Measurements from ENCODE around the gene MYB.

MYB gene

DNA sequence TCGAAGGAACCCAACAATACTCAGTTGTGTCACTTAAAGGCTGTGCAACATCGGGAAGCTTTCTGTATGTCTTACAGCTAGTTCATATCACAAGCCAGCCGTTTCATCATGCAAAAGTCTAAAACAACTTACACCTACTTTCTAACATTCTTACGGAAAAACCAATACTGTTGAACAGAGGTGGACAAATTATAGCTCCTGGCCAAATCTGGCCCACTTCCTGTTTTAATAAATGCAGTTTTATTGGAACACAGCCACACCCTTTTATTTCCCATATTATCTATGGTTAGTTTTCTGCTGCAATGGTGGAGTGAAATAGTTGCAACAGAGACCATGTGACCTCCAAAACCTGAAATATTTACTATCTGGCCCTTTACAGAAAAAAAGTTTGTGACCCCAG lies 46.6 kb downstream of the MYB start:
- H3K4me3 ChIP-seq (ENCODE audit: low read length), result no peak overlapping the region
- H3K9ac ChIP-seq (ENCODE audit: low read depth, low read length), result no peak overlapping the region
- no peaks in the 10 kb centered on the region for H3K27me3 ChIP-seq (ENCODE audit: insufficient read depth, low read length)
- H3K9me3 ChIP-seq (ENCODE audit: insufficient read depth, low read depth, low read length), result no peaks in the 10 kb centered on the region
- no peaks in the 10 kb centered on the region for H3K36me3 ChIP-seq (ENCODE audit: insufficient read depth, low read depth, low read length)
- H3K27ac ChIP-seq (ENCODE audit: low read length), result no peak overlapping the region
- H3K4me1 ChIP-seq (ENCODE audit: insufficient read depth, low read length), result no peaks in the 10 kb centered on the region

DNA sequence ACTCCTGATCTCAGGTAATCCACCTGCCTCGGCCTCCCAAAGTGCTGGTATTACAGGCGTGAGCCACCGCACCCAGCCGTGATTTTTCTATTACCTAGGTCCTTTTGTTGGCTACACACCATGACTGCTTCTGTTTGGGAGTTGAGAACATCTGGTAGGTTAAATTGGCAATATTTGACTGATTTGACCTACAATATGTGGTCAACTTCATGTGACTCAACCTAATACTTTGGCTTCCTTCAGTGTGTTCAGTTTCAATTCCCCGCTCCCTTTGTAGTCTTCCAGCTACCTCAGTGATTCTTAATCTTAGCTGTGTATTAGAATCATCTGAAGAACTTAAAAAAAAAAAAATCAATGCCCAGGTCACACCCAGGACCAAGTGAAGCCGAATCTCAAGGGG lies 47.4 kb downstream of the MYB start:
- H3K9me3 ChIP-seq (ENCODE audit: insufficient read depth, low read depth, low read length), result no peaks in the 10 kb centered on the region
- no peak overlapping the region for H3K4me3 ChIP-seq (ENCODE audit: low read length)
- no peaks in the 10 kb centered on the region for H3K27me3 ChIP-seq (ENCODE audit: insufficient read depth, low read length)
- H3K4me1 ChIP-seq (ENCODE audit: insufficient read depth, low read length), result no peaks in the 10 kb centered on the region
- no peak overlapping the region for H3K27ac ChIP-seq (ENCODE audit: low read length)
- no peaks in the 10 kb centered on the region for H3K36me3 ChIP-seq (ENCODE audit: insufficient read depth, low read depth, low read length)
- no peak overlapping the region for H3K9ac ChIP-seq (ENCODE audit: low read depth, low read length)

DNA sequence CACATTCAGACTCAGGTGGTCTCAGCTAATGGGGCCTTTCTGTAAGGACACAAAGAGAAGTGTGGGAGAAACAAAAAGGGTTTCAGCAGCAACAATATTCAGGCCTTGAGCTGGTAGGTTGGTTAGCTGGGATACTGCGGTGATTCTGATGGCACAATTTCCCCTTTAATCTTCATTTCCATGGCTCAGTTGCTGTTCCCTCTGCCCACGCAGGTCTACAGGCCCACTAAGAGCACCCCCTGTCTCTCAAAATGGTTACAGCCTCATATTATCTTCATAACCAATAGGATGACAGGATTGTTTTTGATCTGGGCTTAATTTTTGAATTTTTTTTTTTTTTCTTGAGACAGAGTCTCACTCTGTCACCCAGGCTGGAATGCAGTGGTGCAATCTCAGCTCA lies 48.9 kb downstream of the MYB start:
- no peak overlapping the region for H3K4me3 ChIP-seq (ENCODE audit: low read length)
- H3K9ac ChIP-seq (ENCODE audit: low read depth, low read length), result no peak overlapping the region
- H3K27ac ChIP-seq (ENCODE audit: low read length), result no peak overlapping the region
- H3K36me3 ChIP-seq (ENCODE audit: insufficient read depth, low read depth, low read length), result no peaks in the 10 kb centered on the region
- H3K4me1 ChIP-seq (ENCODE audit: insufficient read depth, low read length), result no peaks in the 10 kb centered on the region
- H3K27me3 ChIP-seq (ENCODE audit: insufficient read depth, low read length), result no peaks in the 10 kb centered on the region
- H3K9me3 ChIP-seq (ENCODE audit: insufficient read depth, low read depth, low read length), result no peaks in the 10 kb centered on the region

DNA sequence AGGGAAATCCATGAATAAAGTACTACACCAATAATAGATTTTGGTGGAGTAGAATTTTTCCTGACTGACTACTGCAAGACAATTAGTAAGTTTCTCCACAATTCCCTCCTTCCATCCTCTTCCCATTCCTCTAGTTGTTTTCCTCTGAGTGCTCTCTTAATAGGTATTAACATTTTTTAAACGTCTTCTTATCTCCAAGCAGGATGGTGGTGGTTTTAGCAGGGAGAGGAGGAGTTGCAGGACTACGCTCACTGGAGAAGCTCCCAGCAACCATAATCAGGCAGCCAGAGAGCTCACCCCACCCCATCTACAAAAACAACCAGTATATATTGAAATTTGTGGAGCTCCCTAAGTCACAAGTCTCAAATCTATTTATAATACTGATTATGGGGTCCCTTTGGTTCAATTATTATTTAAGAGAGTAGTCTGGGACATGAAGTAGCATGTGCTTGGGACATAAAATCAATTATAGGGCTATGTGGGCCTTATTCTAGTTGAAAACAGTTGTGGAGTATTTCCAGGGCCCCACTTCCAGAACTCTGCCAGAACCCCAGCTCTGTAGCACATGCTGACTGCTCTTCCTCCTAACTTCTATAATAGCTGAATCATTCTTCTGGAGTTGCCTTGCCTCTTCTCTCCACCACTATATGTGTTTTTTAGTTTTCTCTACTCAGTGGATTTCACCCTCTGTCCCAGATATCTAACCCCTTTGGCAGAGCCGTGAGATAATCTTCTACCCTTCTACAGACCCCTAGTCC lies 49.8 kb downstream of the MYB start:
- no peaks in the 10 kb centered on the region for H3K4me1 ChIP-seq (ENCODE audit: insufficient read depth, low read length)
- no peak overlapping the region for H3K27ac ChIP-seq (ENCODE audit: low read length)
- no peaks in the 10 kb centered on the region for H3K9me3 ChIP-seq (ENCODE audit: insufficient read depth, low read depth, low read length)
- no peaks in the 10 kb centered on the region for H3K27me3 ChIP-seq (ENCODE audit: insufficient read depth, low read length)
- no peak overlapping the region for H3K9ac ChIP-seq (ENCODE audit: low read depth, low read length)
- H3K36me3 ChIP-seq (ENCODE audit: insufficient read depth, low read depth, low read length), result no peaks in the 10 kb centered on the region
- no peak overlapping the region for H3K4me3 ChIP-seq (ENCODE audit: low read length)

DNA sequence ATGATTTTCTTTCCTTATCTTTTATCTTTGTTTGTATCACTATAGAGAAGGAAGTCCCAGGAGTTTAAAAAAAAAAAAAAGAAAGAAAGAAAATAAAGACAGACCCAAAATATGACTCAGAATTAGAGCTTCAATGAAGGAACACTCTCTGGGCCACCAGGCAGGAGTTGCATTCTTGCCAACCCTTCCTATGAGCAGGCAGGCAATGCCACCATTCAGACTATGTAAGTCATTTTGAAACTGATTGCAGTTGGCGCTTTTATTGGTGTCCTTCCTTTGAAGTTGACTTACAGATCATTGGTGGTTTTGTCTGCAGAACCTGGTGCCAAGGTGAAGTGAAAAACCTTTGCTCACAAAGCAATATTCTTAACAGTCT lies 50.3 kb downstream of the MYB start:
- Histone ChIP-seq H3K36me3 (ENCODE audit: insufficient read depth, low read depth, low read length) (no peaks in the 10 kb centered on the region), H3K9ac (ENCODE audit: low read depth, low read length) (no peak overlapping the region), H3K27me3 (ENCODE audit: insufficient read depth, low read length) (no peaks in the 10 kb centered on the region), H3K4me1 (ENCODE audit: insufficient read depth, low read length) (no peaks in the 10 kb centered on the region), H3K27ac (ENCODE audit: low read length) (no peak overlapping the region), H3K9me3 (ENCODE audit: insufficient read depth, low read depth, low read length) (no peaks in the 10 kb centered on the region), H3K4me3 (ENCODE audit: low read length) (no peak overlapping the region)

DNA sequence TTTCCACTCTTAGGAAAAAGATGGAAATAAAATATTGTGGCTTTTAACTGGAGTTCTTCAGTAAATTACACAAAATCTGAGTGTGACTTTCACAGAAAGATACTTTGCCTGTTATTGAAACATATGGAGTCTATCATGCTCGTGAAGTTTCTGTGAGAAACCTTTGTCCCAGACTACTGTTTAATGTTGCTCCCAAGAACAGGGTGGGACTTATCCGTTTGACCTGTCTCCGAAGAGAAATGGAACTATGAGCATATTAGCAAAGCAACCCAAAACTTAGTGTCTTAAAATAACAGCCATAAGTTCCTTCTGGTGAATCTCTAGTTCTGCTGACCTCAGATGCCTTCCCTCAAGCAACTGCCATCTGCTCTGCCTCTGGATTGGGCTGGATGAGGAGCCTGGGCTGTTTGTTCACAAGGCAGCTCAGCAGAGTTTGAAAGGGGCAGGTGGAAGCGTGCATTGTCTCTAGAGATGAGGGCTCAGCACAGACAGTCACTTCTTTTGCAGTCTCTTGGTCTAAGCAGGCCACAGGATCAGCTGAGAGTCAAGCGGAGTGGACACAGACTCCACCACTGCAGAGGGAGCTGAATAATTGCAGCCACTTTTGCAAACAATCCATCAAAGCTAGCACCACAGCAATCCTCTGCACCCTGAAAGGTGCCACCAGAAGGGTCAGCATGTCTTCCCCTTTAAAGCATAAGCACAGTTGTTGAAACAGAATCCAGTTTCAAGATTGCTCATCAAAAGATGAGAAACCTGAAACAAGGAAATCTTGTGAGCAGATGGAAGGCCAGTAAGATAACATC lies 52.8 kb downstream of the MYB start:
- Histone ChIP-seq H3K27me3 (ENCODE audit: insufficient read depth, low read length) (no peaks in the 10 kb centered on the region), H3K9ac (ENCODE audit: low read depth, low read length) (no peak overlapping the region), H3K9me3 (ENCODE audit: insufficient read depth, low read depth, low read length) (no peaks in the 10 kb centered on the region), H3K36me3 (ENCODE audit: insufficient read depth, low read depth, low read length) (no peaks in the 10 kb centered on the region), H3K4me1 (ENCODE audit: insufficient read depth, low read length) (no peaks in the 10 kb centered on the region), H3K27ac (ENCODE audit: low read length) (no peak overlapping the region), H3K4me3 (ENCODE audit: low read length) (no peak overlapping the region)

DNA sequence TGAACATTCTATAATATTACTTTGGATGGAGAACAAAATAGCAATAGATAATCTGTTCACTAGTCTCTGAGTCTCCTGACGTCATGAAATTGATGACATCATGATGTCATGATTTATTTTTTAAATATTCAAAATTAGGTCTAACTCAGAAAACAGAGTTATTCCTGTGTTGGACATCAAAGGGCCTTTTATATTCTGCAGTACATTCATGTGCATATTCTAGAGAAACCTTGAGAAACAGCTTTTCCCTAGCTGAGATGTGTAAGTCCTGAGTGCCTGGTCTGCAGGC lies 53.3 kb downstream of the MYB start:
- H3K9ac ChIP-seq (ENCODE audit: low read depth, low read length), result no peak overlapping the region
- no peak overlapping the region for H3K27ac ChIP-seq (ENCODE audit: low read length)
- H3K27me3 ChIP-seq (ENCODE audit: insufficient read depth, low read length), result no peaks in the 10 kb centered on the region
- H3K4me1 ChIP-seq (ENCODE audit: insufficient read depth, low read length), result no peaks in the 10 kb centered on the region
- no peaks in the 10 kb centered on the region for H3K36me3 ChIP-seq (ENCODE audit: insufficient read depth, low read depth, low read length)
- no peak overlapping the region for H3K4me3 ChIP-seq (ENCODE audit: low read length)
- H3K9me3 ChIP-seq (ENCODE audit: insufficient read depth, low read depth, low read length), result no peaks in the 10 kb centered on the region

DNA sequence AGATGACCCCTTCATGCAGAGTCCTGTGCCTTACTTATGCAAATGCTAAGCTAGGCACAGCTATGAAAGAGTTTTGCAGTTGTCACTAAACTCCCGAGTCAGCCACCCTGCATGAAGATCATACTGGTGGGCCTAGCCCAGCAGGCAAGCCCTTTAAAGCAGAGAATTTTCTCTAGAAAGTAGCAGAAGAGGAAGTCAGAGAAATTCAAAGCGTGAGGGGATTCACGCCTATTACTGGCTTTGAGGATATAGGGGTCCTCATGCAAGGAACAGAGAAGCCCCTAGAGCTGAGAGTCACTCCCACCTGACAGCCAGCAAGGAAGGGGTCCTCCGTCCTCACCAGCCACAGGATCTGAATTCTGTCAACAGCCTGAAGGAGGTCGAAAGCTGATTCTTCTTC lies 54.6 kb downstream of the MYB start:
- Histone ChIP-seq H3K9ac (ENCODE audit: low read depth, low read length) (no peak overlapping the region), H3K27ac (ENCODE audit: low read length) (no peak overlapping the region), H3K4me3 (ENCODE audit: low read length) (no peak overlapping the region), H3K27me3 (ENCODE audit: insufficient read depth, low read length) (no peaks in the 10 kb centered on the region), H3K36me3 (ENCODE audit: insufficient read depth, low read depth, low read length) (no peaks in the 10 kb centered on the region), H3K9me3 (ENCODE audit: insufficient read depth, low read depth, low read length) (no peaks in the 10 kb centered on the region), H3K4me1 (ENCODE audit: insufficient read depth, low read length) (no peaks in the 10 kb centered on the region)

DNA sequence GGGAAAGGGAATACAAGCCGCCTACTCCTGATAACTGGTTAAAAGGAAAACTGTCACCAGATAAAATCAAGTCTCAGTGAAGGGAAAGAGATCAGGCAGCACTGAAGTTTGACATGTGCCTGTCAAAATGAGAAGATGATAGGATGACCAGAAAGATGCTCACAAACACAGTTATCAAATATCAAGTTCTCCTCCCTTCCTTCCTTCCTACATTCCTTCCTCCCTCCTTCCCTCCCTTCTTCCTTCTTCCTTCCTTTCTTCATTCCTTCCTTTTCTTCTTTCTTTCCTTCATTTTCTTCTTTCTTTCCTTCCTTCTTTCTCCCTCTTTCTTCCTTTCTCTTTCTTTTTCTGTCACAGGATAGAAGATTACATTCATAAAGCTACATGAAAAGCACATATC lies 55.2 kb downstream of the MYB start:
- no peak overlapping the region for H3K27ac ChIP-seq (ENCODE audit: low read length)
- H3K36me3 ChIP-seq (ENCODE audit: insufficient read depth, low read depth, low read length), result no peaks in the 10 kb centered on the region
- no peaks in the 10 kb centered on the region for H3K27me3 ChIP-seq (ENCODE audit: insufficient read depth, low read length)
- no peaks in the 10 kb centered on the region for H3K4me1 ChIP-seq (ENCODE audit: insufficient read depth, low read length)
- no peaks in the 10 kb centered on the region for H3K9me3 ChIP-seq (ENCODE audit: insufficient read depth, low read depth, low read length)
- H3K9ac ChIP-seq (ENCODE audit: low read depth, low read length), result no peak overlapping the region
- no peak overlapping the region for H3K4me3 ChIP-seq (ENCODE audit: low read length)

DNA sequence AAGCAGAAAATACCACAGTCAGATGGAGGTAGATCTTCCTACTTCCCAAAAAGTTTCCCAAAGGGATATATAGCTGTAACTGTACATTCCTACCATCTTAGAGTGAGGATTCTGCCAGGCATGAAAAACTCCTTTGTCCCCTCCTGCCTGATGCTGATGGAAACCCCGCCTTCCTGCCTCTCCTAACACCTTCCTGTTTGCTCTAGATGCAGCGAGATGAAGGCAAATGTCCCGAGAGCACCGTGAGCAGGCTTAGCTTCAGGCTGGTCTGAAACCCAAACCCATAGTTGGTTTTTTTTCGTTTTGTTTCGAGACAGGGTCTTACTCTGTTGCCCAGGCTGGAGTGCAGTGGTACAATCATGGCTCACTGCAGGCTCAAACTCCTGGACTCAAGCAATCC lies 55.6 kb downstream of the MYB start:
- Histone ChIP-seq H3K27ac (ENCODE audit: low read length) (no peak overlapping the region), H3K36me3 (ENCODE audit: insufficient read depth, low read depth, low read length) (no peaks in the 10 kb centered on the region), H3K4me3 (ENCODE audit: low read length) (no peak overlapping the region), H3K27me3 (ENCODE audit: insufficient read depth, low read length) (no peaks in the 10 kb centered on the region), H3K9ac (ENCODE audit: low read depth, low read length) (no peak overlapping the region), H3K9me3 (ENCODE audit: insufficient read depth, low read depth, low read length) (no peaks in the 10 kb centered on the region), H3K4me1 (ENCODE audit: insufficient read depth, low read length) (no peaks in the 10 kb centered on the region)

DNA sequence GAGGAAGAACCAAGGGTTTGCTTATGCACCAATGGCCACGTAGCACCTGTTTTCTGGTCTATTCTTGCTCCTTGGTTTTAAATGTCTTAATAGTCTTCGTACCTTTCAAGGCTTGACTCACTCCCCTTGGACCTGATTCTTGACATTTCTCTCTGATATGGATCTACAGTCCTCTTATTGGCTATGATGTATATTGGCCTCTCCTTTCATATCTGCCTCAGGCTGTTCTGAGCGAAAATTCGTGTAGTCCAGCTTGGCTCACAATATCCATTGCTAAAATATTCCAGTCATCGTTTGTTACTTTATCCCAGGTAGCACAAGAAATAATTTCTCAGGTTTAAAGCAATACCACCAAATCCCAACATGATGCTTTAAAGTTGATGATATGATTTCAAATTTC lies 59.6 kb downstream of the MYB start:
- H3K4me1 ChIP-seq (ENCODE audit: insufficient read depth, low read length), result 0 out of 2 replicates have a peak, but pooled peaks cover 4% of the 10 kb centered on the region
- no peaks in the 10 kb centered on the region for H3K36me3 ChIP-seq (ENCODE audit: insufficient read depth, low read depth, low read length)
- no peak overlapping the region for H3K4me3 ChIP-seq (ENCODE audit: low read length)
- H3K9me3 ChIP-seq (ENCODE audit: insufficient read depth, low read depth, low read length), result no peaks in the 10 kb centered on the region
- H3K27me3 ChIP-seq (ENCODE audit: insufficient read depth, low read length), result no peaks in the 10 kb centered on the region
- no peak overlapping the region for H3K9ac ChIP-seq (ENCODE audit: low read depth, low read length)
- no peak overlapping the region for H3K27ac ChIP-seq (ENCODE audit: low read length)
